ENCODE data around the gene CAMTA1.

Gene CAMTA1

DNA sequence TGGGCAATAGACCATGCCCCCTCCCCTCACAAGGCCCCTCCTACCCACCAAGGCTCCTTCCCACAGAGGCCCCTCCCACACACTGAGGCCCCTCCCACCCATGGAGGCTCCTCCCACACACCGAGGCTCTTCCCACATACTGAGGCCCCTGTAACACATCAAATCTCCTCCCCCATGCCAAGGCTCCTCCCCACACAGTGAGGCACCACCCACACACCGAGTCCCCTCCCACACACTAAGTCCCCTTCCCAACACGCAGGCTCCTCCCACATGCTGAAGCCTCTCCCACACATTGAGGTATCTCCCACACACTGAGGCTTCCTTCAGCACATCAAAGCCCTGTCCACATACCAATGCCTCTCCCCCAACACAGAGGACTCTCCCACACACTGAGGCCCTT, 391.8 kb downstream of the CAMTA1 start:
- no peak for DNase-seq

DNA sequence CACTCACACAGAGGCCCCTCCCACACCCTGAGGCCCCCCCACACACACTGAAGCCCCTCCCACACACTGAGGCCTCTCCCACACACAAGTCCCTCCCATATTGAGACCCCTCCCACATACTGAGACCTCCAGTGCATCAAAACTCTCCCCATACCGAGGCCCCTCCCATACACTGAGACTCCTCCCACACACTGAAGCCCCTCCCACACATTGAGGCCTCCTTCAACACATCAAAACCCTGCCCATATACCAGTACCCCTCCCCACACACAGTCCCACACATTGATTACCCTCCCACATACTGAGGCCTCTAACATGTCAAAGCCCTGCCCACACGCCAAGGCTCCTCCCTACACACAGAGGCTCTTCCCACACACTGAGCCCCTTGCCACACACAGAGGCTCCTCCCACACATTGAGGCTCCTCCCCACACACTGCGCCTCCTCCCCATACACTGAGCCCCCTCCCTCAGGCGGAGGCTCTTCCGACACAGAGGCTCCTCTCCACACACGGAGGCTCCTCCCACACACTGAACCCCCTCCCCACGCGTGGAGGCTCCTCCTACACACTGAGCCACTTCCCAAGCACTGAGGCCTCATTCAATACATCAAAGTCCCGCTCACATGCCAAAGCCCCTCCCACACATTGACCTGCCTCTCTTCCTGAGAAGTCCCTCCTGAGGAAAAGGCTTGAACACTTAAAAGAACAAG, 392.3 kb downstream of the CAMTA1 start:
- DNase-seq: no peak

DNA sequence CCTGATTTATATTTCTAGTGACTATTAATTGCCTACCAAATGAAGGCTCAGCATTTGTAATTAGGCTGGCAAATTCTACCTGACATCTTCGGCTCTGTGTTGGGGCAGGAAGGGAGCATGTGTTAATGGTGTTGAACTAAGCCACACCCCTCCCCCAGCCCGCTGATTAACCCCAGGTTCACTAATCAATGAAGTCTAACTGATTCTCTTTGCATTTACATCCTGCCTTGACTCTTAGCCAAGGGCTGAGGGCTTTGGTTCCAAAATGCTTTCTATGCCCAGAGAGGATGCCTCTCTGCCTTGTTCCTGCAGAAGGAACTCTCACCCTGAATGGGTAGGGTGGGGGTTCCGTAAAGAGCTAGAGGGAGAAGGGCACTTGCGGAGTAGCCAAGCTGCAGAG, 393.1 kb downstream of the CAMTA1 start:
- no peak for DNase-seq

DNA sequence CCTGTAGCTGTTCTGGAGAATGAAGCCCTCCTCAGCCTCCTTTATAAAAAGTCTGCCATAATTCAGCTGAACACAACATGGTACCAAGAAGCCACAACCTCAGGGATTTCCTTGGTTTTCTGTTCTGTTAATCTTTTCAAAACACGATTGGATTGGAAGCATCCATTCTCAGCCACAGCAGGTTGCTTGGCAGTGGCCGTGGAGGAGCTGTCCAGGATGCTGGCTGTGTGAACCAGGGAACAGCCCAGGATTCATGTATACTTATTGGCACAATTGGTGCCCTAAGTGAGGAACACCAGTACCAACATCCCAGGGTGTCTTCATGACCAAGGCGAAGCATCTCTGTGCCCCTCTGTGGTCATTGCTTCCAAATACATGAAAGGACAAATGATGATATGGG, 393.5 kb downstream of the CAMTA1 start:
- DNase-seq: no peak

DNA sequence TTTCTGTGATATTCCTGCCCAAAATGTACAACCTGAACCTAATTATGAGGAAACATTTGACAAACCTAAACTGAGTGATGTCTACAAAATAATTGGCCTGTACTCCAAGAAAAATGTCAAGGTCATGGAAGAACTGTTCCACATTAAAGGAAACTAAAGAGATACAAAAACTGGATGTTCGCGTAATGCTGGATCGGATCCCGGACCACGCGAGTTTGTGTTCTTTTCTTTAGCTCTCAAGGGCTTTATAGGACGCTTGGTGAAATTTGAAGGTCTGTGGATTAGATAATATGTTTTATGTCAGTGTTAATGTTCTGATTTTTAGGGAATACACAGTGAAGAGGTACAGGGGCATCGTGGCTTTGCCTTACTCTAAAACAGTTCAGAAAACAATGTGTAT, 400.5 kb downstream of the CAMTA1 start:
- no peak for DNase-seq

DNA sequence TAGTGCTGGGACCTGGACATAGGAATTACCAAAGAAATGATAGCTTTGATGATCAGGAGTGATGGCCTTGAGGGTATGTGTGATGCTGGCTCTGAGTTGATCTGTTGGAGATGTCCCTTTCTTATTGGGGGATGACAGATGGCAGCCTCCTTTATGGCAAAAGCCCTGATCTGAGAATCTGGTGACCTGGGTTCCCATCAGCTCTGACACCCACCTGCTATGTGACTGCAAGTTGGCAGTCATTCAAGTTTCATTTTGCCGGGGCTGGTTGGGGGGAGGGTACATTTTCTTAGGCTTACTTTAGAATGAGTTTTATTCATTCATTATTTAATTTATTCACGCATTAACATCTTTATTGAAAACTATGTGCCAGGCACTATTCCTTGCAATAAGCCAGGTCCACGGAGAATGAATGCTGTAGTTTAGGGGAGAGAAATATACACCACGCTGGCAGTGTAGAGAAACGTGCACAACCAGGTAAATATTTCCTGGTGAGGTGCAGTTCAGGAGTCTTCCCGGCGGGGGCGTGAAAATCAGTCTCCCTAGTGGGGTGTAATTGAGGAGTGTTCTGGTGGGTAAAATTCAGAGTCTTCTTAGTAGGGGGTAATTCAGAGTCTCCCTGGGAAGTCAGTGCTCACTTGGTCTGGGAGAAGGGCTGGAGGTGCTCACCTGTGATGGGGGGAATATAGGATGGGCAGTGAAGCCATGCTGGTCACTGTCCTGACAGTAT, 401.3 kb downstream of the CAMTA1 start:
- no peak for DNase-seq

DNA sequence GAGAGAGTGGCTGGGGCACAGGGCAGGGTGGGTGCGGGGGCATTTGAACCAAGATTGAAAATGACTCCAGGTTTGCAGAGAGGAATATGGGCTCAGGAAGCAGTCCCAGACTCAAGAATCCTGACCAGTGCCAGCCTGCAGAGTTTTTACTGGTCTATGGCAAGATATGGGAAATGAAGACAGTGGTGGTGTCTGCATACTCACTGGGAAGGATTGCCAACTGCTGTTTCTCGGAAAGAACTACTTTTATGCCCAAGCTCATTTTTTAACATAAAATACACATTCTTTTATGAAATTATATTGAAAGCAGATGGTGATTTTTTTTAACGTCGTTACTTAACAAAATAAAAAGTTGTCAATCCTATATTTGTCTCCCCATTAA, 401.8 kb downstream of the CAMTA1 start:
- no peak for DNase-seq

DNA sequence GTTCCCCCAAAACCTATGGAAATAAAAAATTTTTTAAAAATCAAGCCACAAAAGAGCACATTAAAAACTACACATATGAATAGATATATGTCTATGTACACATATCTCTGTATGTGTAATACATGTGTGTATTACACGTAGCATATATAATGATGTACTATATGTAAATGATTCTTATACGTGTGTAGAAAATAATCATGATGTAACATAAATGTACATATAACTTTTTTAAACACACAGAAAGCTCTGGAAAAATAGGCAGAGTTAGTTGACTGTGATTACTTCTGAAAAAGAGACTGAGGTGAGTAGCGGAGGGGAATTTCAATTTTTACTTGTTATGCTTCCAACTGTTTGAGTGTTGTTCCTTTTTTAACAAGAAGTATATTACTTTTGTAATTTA, 405.0 kb downstream of the CAMTA1 start:
- DNase-seq: no peak

DNA sequence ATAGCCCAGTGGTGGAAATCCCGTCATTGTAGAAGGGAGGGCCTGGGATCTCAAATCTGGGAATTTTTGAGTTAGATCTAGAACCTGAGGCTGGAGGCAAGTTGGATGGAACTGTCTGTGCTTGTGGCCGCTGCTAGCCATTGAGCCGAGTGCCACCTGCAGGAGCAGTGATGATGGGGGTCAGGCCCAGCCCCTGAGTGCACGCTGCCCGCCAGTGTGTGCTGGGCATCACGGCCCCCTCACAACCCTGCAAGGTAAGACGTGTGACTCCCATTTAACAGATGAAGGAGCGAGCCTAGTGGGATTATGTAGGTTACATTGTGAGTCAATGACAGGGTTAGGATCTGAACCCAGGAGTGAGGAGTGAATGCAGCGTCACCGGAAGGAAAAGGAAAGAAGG, 407.2 kb downstream of the CAMTA1 start:
- DNase-seq: no peak

DNA sequence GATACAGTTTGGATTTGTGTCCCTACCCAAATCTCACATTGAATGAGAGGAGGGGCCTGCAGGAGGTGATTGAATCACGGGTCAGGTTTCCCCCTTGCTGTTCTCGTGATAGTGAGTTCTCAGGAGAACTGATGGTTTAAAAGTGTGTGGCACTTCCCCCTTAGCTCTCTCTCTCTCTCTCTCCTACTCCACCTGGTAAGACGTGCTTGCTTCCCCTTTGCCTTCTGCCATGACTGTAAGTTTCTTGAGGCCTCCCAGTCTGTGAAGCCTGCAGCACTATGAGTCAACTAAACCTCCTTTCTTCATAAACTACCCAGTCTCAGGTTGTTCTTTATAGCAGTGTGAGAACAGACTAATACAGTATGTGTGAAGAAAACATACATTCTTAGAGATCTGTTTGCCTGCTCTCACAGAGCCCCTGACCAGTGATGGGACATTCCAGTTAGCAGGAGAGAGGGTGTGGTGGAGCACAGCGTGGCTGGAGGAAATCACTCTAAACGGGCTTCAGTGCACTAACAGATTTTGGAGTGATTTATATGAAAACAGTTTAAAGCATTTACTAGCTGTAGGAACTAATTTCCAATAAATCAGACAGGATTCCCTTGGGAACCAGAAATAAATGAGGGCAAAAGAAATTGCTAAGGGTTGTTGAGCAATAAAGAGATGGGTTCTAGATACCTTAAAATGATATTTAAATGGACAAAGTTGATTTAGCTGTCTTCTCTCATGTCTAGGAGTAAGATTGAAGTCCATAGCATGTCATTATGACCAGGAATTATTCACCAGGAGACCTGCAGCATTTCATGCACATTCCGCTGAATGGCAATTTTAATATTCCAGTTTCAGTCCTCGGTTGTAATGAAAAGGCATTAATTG, 411.0 kb downstream of the CAMTA1 start:
- no peak for DNase-seq

DNA sequence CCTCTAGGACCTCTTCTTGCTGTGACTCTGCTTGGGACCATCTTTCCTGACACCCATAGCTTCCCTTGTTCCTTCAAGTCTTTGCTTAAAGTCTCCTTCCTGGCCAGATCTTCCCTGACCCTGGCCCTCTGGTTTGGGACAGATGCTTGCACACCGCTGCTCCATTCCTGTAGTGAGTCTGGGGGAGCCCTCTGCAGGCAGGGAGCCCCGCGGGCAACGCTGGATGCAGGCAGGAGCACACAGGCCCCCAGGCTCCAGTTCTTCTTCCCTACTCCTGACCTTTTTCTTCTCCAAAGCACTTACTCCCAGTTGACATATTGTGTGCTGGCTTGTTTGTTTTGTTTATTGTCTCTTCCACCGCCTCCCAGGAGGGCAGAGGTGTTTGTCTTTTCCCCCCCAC, 413.4 kb downstream of the CAMTA1 start:
- no peak for DNase-seq

DNA sequence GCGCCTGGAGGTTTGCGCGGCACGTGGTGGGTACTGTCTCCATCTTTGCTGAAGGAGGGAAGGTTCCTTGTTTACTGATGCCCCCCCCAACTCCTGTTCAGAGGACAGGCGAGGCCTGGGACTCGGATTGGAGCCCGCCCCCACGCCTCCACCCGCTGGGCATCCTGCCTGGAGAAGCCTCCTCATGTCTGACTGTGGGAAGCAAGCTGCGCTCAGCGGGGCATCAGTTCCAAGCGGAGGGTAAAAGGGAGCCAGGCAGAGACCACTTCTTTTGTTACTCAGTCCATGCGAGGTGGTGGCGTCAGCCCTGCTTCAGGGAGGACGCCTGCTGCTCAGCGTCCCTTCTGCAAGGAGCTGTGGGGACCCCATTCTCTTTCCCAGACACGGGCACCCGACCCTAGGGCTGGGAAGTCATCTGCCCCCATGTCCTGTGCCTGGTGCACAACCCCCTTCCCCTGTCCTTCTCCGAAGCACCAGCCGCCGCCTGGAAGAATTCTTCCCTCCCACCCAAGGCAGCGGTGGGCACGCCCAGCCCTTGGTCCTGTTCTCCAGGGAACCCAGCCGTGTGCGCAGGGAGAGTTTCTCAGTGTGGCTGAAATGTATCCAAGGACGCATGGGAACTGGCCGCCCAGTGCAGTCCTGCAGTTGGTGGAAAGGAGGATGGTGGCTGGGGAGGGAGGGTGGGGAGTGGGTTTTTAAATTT, 414.0 kb downstream of the CAMTA1 start:
- DNase-seq: no peak

DNA sequence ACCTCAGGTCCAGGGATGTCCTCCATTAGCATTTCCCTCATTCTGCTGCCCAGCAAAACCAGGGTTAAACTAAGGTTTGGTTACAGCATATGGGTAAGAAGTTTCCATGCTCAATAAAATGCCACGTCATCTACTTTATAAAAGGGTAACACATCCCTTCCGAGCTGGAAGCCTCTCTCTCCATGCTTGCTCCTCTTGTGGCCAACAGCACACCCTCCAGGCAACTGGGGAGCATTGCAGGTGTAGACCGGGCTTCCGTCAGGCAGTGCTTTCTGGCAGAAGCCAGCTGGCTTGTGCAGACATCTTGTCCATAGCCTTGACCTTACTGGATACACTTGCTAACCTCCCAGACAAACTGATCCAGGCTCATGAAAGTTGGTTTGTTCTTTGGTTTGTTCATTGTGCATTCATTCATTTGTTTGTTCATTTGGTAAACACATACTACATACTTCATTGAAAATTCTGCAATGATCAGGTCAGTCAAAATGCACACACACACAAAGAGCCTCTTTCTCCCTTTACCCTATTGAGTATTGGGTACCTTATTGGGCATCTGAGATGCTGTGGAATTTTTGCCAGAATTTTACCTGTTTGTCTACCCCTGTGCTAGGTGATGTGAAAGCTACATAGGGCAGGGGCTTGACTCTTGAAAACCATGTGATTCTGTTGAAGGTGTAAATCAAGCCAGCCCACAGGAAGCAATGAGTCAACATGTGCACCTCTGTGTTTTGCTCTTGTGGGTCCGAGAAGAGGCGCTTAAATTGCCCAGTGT, 422.8 kb downstream of the CAMTA1 start:
- DNase-seq: no peak

DNA sequence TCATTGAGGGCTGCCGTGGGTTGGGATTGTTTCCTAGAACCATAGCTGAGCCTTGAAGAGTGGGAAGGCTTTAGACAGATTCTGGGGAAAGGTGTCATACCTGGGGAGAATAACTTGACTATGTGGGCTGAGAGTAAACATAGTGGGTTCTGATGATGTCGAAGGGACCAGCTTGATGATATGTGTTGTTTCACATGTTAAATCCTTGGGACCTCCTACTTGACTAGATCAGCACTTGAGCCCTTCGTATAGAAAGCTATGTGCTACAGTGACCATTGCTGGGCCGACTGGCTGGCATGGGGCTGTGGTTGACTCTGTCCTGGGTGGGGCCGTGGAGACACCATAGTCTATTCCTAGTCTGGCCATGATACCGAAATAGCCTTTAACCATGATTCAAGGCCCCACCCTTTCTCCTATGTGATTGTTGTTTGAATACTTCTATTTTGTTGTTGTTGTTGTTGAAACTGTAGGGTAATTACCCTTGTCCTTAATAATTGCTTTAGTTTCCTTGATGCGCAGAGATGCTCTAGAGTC, 423.5 kb downstream of the CAMTA1 start:
- no peak for DNase-seq

DNA sequence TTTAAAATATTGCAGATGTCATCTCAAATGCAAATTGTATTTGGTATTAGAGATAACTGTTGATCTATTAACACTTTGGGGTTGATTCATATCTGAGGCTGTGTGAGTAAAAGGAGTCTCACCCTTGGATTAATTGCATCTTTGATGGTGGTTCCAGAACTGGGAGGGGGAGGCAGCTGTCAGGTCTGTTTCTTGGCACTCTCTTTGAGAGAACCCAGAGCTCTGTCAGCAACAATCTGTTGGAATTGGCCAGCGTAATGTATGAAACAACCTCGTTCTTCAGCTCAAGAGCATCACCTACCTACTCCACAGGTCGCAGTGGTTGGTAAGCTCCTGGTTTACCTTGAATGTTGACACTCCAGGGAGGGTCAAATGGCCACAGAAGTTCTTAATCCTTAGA, 424.1 kb downstream of the CAMTA1 start:
- no peak for DNase-seq

DNA sequence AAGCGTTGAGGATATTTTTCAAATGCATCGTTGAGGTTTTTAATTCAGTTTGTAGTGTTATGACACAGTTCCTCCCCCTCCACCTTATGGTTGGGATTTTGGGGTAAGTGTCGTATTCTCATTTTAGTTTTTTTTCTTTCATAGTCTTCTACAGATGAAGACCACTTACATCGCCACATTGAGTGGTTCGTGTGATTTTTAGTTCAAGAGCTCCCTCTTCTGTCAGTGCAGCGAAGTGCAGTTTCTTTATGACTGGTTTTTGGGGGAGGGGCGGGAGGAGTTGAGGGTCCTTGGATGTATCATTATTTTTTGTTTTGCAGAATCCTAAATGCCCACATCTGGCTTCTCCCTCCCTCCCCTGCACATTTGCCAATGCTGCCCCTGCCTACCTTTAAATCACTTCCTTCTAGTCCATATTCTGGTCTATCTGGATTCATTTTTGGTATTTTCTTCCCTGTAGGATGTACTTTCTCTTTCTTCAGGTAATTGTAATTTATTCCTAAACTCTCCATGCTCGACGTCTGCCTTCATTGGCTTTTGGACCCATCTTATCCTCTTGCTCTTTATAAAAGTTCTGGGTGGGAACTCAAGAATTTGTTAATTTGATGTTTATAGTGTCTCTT, 433.1 kb downstream of the CAMTA1 start:
- no peak for DNase-seq

DNA sequence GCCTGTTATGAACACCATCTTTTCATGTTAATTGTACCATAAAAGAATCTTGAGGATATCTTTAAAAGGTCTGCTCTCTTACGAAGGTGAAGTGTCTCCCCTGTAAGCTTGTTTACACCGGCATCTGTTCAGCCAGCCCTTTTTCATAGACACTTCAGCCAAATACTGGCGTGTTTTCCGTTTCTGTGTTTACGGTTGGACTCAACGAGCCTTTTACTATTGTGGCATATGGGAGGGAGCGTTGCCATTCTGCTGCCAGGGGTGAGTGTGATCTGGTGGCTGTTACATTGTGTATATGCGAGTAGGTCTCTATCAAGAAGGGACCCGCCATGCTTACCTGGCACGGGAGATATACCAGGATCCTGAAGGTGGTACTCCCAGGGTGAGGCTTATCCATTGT, 433.8 kb downstream of the CAMTA1 start:
- DNase-seq: no peak

DNA sequence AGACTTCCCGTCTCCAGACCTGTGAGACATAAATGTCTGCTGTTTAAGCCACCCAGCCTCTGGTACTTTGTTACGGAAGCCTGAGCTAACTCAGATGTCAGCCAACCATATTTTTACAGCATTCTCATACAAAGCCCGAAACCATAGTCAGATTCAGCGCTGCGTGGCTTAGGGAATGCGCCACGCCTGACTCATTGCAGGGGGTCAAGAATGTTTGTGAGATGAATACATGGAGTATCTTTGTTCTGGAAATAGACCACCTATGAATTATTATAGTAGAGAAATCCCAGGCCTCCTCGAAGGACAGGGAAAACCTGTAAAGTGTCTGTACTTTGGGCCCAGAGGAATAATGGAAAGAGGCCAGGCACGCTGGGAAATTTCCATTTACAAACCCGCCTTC, 434.8 kb downstream of the CAMTA1 start:
- no peak for DNase-seq

DNA sequence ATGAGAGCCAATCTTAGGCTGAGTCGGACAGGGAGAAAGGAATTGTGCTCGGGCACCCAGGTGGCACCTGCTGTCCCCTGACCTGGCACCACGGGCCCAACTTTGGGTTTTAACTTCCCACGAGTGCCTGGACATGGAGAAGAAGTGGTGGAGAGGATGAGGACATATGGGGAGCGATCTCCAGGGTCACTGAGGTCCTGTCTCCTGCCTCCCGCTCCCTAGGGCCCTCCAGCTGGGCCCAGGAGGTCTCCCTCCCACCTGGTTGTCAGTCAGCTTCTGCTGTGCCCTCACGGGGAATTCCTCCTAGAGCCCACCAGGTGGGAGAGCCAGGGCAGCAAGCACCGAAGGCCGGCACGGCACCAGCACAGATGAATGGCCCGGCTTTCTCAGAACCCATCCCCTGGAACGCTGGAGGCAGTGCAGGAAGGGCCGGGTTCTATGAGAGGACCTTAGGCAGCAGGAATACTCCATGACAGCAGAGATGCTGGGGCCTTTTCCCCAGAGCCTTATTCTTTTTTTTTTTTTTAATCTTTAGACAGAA, 435.5 kb downstream of the CAMTA1 start:
- no peak for DNase-seq

DNA sequence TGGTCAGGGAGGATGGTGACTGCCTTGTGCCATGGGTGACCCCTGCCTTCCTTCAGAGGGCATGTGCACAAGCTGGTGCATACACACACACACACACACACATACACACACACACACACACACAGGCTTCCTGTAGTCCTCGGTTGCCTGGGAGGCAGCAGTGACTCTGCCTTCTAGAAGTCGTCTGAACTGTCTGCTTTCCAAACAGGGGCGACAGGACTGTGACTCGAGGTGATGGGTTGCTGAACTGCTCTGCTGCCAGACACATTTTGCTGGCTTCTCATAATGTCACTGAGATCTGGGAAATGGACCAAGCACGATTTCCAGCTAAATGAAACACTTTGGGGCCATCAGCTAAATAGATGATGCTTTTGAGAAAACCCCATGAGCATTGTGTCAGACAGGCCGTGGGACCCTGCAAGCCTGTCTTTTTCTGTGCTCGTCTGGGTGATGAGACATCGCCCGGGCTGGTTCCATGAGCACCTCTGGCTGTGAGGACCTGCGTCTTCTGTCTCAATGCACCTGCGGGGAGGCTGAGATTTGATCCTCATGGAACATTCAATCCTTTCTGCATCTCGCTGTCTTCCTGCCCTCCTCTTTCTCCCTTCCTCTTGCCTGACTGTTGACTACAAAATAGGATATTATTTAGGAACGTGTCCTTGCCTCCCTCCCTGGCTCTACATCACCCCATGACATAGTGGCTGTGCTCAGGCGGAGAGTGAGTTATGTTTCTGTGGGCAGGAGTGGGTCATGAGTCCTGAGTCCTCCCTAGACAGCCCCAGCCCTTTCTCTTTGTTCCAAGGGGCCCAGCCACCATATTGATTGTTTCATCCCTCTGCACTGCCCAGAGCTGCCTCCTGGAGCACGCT, 436.8 kb downstream of the CAMTA1 start:
- DNase-seq: no peak

Data from activated gamma-delta T cell (primary cell).